Astrocyte of the hippocampus (primary cell): ENCODE measurements around the gene TMEM106C.

Experiments
- DNase-seq: peaks from one replicate; pipeline ENCODE4 v3.0.0; 2011; ENCODE audit warnings: low read depth, low spot score

TMEM106C gene

DNA sequence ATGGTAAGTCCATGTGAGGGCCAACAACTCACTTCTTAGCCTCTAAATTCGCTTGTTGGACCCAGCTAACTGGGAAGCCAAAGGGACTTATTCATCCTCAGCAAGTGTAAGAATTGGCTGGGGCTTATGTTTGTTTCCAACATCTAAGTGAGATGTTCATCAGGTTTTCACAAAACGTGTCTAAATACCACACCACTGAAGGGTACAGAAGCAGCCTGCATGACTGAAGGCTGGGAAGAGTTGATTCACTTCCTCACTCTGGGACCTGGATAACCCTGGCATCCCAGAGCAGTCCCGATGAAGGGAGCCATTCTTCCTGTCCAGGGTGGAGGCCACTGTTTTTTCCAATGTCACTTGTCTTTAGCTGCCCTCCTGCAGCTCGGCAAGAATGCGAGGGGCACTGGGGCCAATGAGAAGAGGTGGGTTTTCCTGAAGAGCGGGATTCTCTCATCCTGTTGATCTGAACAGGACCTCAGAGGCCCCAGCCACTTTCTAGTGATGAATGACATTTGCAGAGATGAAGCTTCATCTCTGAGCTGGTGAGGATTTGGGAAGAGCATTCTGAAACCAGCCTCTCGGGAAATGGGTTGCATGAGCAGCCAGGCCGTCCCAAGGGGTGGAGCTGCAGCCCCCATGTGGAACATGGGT, 53.1 kb downstream of the TMEM106C start:
- DNase-seq: no peak

DNA sequence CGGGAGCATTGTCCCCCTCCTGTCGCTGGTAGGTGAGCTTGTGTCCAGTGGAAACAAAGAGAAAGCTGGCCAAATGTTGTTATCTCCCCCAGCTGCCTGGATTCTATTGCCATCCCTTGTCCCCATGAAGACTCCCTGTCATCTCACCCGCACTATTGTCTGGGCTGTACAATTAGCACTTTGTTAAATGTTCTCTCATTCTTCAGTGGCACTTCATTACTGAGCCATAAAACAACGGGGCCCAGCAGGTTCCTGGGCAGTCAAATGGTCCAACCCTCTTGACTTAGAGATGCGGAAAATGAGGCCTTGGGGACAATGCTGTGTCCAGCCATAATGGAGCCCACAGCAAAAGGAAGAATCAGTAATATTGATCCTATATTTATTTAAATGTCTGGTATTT, 54.1 kb downstream of the TMEM106C start:
- no peak for DNase-seq

DNA sequence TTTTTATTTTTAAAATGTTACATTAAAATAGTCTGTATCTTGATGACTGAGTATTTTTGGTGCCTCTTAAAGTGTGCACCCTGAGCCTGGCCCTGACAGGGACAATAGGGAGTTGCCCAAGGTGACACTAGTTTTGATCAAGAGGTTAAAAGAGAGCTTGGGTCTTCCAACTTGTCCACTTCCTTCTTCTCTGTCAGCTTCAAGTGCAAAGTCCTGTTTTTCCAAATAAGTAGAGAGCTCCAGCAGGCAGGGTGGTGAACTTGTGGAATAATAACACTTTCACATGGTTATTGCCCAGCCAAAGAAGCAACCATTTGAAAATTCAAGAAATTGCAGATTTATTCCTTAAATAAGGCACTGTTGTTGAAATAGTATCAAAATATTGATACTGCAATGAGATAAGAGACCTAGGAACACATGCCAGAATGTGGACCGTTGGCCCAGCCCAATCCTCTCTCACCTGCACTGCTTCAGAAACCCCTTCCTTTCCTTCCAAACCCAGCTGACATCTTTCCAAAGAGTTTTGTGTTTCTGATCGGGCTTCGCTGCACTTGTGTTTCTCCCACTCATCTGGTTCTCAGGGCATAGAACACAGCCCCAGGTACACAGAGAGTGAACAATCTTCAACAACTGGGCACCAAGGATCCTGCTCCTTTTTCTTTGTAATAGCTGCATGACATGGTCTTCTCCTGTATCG, 54.7 kb downstream of the TMEM106C start:
- no peak for DNase-seq
